GM19035 (cell line): ENCODE results near the gene SIGLEC9.

Source experiments
- ATAC-seq: cut with Tn5 transposase; IDR thresholded peaks from one replicate; pipeline ENCODE4 v1.9.1; 2021; ENCODE audit not compliant: unreplicated experiment

SIGLEC9 gene

DNA sequence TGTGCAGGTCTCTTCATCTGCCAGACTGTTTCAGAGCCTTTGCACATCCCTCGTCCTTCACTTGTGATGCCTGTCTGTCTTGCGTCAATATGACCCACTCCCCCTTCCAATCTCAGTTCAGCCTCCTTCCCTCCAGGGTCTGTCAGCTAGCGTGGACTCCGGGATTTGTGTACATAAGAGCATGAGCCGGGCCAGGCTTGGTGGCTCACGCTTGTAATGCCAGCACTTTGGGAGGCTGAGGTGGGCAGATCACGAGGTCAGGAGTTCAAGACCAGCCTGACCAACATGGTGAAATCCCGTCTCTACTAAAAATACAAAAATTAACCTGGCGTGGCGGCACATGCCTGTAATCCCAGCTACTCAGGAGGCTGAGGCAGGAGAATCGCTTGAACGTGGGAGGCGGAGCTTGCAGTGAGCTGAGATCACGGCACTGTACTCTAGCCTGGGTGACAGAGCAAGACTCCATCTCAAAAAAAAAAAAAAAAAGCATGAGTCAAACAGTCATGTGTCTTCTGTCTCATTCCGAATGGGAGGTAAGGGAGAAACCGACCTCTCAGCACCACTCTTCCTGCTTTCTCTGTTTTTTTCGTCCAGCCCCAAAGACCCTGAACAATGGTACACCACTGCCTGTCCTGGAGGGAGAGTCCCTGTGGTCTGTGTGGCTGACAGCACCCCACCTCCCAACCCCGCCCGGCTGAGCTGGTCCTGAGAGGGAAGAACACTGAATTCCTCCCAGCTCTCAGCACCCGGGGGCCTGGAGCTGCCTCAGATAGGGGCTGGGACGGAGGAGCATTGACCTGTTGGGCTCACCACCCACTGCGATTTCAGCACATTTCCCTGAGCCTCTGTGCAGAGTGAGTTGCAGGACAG is 2.4 kb upstream of the SIGLEC9 start:
- ATAC-seq: no peak

DNA sequence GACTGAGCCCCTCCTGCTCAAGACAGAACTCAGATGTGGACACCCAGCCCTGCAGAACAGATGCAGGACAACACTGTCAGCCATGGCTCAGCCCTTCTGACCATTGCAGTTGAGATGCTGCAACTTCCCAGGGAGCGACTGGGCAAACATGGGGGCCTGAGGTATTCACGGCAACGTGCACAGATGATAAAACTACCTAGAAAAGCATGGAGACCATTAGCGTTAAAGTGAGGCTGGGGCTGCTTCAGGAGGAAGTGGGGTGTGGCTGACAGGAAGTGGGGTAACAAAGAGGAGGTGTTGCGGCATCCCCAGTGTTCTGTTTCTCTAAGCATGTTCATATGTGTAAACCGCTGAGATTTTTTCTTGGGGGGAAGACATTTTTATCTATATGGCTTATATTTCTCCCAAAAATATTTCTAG is 1.3 kb upstream of the SIGLEC9 start:
- ATAC-seq: no peak

DNA sequence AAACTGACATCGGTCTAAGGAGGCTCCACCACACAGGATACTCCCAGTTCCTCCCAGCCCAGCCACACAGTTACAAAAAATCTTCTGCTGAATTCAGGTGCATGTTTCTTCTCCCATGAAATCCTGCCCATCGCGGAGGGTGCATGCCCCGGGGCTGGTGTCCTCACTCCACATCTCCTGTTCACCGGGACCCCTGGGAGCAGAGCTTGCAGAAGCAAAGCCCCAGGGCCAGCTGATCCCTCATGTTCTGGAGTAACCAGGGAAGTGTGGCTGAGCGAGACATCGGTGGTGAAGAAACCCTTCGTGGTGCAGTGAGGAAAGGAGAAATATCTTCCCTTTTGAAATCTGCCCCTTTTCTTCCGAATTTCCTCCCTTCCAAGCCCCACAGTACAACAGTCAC is 904 bp upstream of the SIGLEC9 start:
- no peak for ATAC-seq

DNA sequence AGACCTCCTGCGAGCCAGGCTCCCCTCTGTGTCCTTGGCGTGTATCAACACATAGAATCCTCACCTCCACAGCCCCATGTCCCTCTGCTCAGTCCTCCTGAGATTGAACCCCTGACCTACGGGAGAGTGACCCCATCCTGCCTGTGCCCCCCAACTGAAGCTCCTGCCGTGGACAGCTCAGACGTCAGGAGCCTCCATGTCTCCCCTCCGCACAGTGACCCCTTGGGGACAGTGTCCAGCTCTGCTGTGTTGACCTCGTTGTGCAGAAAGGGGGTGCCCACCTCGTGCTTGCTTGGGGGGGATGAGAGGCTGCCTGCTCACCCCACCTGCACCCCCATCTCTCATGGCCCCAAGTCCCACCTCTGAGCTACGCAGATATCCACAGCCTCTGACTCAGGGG is 490 bp upstream of the SIGLEC9 start:
- ATAC-seq: no peak

DNA sequence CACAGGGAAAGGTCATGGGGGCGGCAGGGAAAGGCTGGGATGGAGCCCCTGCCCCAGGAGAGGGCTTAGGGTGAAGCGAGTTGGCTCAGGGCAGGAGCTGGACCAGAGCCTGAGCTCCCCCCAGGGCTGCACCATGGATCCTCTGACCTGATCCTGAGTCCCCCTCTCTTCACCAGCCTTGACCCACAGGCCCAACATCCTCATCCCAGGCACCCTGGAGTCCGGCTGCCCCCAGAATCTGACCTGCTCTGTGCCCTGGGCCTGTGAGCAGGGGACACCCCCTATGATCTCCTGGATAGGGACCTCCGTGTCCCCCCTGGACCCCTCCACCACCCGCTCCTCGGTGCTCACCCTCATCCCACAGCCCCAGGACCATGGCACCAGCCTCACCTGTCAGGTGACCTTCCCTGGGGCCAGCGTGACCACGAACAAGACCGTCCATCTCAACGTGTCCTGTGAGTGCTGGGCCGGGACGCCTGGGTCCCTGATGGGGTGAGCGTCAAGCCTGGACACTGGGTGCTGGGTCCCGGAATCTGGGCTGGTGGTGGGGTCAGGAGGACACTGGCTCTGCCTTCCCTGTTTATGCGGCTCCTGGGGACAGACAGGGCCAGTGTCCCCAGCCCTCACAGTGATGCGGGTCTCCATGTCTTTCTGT is 842 bp downstream of the SIGLEC9 start:
- no peak for ATAC-seq

DNA sequence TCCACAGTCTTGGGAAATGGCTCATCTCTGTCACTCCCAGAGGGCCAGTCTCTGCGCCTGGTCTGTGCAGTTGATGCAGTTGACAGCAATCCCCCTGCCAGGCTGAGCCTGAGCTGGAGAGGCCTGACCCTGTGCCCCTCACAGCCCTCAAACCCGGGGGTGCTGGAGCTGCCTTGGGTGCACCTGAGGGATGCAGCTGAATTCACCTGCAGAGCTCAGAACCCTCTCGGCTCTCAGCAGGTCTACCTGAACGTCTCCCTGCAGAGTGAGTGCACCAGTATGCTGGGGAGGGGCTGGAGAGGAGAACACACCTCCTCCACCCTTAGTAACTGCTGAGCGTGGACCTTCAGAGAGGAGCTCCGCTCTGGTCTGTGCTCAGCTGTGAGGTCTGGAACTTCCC is 2.3 kb downstream of the SIGLEC9 start:
- ATAC-seq: no peak

DNA sequence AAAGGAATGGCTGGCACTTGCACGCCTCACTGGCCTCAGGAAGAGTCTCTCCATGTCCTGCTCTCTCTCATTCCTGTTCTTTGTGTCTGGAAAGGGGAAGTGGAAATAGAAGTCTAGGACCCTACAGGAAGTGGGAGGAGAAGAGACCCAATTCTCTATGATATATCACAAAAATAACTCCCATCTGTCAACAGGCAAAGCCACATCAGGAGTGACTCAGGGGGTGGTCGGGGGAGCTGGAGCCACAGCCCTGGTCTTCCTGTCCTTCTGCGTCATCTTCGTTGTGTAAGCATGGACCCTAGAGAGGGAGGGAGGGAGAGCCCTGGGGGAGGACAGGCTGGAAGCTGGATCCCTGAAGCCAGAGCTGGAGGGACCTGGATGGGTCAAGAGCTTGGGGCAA is 3.0 kb downstream of the SIGLEC9 start:
- ATAC-seq: no peak

DNA sequence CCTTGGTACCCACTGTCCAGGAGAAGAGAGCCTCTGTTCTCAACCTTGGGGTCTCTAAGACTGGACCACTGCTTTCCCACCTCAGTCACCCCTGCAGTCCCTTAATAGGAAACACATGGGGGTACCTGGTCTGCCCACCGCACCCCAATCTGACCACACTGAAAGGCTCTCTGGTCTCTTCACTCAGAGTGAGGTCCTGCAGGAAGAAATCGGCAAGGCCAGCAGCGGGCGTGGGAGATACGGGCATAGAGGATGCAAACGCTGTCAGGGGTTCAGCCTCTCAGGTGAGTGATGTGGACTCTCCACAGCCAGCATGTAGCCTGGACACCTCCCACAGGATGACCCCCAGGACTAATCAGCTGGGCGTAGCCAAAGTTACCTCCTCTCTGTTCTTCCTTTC is 3.5 kb downstream of the SIGLEC9 start:
- no peak for ATAC-seq

DNA sequence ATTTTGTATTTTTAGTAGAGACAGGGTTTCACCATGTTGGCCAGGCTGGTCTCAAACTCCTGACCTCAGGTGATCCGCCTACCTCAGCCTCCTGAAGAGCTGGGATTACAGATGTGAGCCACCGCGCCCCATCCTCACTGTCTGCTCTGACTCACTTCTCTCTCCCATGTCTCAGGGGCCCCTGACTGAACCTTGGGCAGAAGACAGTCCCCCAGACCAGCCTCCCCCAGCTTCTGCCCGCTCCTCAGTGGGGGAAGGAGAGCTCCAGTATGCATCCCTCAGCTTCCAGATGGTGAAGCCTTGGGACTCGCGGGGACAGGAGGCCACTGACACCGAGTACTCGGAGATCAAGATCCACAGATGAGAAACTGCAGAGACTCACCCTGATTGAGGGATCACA is 5.0 kb downstream of the SIGLEC9 start:
- ATAC-seq: no peak

DNA sequence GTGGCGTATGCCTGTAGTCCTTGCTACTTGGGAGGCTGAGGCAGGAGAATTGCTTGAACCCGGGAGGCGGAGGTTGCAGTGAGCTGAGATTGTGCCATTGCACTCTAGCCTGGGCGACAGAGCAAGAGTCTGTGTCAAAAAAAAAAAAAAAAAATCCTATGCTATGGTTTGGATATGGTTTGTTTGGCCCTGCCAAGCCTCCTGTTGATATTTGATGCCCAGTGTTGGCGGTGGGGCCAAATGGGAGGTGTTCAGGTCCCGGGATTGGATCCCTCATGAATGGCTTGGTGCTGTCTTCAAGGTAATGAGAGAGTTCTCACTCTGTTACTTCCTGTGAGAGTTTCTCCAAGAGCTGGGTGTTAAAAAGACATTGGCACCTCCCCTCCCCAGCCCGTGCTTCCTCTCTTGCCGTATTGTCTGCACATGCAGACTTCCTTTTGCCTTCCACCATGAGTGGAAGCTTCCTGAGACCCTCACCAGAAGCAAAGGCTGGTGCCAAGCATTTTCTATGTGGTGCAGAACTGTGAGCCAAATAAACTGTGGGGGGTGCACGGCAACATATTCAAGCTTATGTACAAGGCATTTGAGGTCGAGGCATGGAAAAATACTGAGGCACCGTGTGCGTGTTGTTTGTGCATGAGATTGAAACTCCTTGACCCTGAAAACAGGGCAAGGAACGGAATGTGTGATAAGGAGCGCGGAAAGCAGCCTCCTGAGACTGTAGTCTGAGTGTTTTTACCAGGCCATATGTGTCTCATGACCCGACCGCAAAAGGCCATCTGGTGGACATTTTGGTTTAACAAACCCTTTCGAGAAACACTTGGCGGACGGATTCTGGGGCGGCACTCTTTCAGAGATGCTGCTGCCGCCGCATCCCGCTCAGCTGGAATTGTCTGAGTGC is 7.3 kb downstream of the SIGLEC9 start:
- ATAC-seq: no peak

DNA sequence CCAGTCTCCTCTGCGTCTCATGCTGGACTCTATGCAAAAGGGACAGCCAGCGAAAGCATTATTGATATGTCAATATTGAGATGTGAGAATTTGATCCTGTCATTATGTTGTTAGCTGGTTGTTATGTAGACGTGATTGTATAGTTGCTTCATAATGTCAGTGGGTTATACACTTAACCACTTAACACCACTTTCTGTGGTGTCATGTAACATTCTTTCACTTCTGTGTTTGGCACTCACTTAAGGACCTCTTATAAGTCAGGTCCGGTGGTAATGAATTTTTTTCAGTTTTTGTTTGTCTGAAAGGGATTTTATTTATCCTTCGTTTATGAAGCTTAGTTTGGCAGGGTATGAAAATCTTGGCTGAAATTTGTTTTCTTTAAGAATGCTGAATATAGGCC is 10.3 kb downstream of the SIGLEC9 start:
- ATAC-seq: no peak

DNA sequence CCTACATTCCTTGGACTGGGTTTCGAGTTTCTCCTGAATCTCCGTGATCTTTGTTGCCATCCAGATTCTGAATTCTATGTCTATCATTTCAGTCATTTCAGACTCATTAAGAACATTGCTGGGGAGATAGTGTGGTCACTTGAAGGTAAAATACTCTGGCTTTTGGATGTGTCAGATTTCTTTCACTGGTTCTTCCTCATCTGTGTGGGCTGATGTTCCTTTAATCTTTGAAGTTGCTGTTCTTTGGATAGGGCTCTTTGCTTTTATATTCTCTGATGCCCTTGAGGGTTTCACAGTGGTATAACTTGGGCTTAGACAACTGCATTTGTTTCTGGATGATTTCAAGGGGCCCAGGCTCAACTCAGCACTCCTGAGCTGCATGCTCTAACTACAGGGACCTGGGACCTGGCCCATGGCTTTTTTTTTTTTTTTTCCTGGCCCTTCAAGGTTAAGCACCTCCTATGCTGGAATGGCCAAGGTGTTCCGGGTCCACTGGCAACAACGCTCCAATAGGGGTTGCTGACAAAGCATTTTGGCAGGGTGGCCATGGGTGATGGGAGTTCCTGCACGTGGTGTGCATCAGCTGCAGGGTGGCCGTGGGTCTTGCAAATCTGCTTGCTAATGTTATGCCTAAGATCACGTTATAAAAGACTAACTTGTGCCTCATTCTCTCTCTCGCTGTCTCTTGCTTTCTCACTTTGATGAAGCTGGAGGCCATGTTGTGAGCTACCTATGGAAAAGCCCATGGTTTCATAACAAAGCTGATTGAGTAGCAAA is 11.5 kb downstream of the SIGLEC9 start:
- no peak for ATAC-seq

DNA sequence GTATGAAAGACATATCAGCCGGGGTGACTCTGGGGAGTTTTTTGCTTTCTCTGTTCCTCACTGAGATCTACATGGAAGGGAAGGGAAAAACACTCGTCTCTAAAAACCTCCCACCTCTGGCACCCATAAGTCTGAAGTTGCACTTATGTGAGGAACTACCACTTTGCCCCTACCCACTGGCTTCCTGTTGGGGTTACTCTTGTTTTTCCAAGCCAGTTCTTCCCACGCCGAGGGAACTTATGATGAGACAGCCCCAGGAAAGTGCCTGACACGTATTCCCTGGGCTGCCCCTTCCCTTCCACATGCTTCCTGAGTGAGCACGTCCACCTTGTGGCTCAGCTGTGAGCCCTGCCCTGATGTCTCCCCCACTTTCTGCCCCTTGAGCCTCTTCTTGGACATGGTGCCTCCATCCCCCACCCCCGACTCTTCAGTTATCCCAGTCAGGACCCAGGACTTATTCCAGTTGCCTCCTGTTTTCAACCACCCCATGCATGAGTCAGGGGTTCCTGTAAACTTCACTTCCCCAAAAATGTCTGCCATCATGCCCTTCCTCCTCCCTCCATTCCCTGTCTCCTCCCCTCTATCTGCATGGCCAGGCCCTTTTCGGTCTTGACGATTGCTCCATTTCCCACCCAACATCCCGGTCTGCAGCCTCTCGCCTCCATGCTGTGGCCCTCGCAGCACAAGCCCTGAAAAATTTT is 12.3 kb downstream of the SIGLEC9 start:
- no peak for ATAC-seq

DNA sequence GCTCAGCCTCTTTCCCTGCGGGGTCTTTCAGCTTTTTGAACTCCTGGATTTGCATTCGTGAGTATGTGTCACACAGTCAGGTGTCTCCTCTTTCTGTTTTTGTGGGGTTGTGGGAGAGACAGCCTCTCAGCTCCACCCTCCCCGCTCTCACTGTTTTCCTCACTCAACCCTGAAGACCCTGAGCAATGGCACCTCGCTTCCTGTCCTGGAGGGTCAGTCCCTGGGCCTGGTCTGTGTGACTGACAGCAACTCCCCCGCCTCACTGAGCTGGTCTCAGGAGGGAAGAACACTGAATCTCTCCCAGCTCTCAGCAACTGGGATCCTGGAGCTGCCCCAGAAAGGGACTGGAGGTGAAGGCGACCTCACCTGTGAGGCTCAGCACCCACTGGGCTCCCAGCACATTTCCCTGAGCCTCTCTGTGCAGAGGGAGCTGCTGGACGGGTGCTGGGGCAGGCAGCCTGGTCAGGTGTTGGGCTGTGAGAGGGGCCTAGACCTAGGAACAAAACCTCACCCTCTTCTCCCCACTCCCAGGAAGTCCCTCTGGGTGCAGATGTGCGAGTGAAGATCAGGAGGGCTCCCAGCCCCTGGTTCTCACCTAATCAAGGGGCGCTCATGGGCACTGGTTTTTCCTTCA is 13.2 kb downstream of the SIGLEC9 start:
- ATAC-seq: no peak

DNA sequence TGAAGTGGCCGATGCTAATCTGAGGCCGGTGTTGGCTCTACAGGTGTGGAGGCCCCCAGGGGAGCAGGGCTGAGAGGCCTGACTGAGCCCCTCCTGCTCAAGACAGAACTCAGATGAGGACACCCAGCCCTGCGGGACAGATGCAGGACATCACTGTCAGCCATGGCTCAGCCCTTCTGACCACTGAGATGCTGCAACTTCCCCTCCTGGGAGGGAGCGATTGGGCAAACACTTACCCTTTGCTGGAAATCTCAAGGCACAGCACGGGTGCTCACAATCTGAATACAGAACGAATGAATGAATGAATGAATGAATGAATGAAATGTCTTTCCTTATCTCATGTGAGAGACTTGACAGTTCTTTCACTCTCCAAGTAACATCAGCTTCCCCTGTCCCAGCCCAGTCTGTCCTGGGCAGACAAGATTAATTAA is 13.9 kb downstream of the SIGLEC9 start:
- no peak for ATAC-seq

DNA sequence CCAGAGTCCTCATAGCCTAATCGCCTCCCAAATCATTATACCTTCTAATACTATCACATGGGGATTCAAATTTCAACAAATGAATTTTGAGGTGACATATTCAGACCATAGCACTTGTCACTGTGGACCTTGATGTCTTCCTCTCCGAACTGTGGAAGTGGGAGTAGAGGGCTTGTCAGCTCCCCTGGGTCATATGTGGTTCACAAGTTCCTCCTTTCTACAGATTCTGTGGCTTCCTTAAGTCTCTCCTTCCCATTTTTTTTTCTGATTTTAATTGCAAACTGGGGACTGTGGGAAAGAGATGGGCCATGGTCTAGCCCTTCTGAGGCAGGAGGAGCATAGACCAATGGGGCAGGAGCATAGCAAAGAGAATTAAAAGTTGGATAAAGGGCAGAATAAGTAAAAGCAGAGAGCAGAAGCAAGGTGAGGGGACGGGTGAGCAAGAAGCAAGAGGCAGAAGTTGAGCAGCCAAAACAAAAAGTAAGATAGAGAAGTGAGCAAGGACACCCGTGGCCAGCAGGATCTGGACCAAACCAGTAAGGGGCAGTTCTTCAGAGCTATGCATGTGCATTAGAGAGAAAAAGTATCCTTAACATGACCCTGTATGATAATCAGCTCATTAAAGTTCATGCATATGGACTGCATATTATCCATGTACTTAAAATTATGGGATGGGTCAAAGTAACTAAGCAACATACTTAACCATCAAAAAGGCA is 14.8 kb downstream of the SIGLEC9 start:
- ATAC-seq: no peak

DNA sequence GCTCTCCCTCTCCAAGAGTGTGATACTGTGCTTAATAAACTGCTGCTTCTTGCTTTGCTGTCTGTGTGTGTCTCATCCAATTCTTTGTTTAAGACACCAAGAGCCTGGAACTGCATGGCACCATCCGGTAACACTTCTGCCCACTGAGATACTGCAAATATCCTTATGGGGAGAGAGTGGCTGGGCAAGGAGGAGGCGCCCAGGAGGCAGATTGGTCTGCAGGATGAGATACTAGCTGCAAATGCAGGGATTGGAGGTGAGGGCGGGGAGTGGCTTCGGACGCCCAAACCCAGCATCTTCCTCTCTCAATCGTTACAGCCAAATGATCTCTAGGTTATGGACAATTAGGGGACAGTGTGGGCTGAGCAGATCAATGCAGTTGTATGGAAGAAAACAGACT is 15.7 kb downstream of the SIGLEC9 start:
- no peak for ATAC-seq

DNA sequence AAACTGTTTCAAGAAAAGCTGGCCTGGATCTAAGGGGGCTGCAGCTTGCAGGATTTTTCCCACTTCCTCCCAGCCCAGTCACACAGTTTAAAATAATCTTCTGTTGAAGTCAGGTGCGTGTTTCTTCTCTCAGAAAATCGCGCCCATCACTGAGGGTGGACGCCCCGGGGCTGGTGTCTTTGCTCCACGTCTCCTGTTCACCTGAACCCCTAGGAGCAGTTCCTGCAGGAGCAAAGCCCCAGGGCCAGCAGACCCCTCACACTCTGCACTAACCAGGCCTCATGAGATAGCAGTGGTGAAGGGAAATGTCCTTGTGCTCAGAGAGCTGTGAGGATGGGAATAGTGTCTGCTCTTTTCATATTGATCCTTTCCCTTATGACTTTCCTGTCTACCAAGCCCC is 16.5 kb downstream of the SIGLEC9 start:
- ATAC-seq: no peak

DNA sequence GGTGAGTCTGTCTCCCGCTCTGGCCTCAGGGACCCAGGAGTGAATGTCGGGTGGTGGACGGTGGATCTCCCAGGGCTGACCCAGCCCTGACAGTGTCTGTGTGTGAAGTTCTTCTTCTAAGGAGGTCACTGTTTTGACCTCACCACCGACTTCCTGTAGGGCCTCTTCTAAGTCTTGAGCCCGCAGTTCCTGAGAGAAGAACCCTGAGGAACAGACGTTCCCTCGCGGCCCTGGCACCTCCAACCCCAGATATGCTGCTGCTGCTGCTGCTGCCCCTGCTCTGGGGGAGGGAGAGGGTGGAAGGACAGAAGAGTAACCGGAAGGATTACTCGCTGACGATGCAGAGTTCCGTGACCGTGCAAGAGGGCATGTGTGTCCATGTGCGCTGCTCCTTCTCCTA is 17.4 kb downstream of the SIGLEC9 start, which contains the start of gene SIGLEC7:
Gene SIGLEC7 (plus strand): TSS at position 183 of the 400 bp plus-strand sequence. CDS start 69 bp downstream, at position 252.
- ATAC-seq: no peak
